ENCODE measurements around the gene TPCN2.

TPCN2 gene

GRCh38 chr11:69108030-69108429 lies 59.3 kb downstream of the TPCN2 start:
- no peak for DNase-seq

DNA sequence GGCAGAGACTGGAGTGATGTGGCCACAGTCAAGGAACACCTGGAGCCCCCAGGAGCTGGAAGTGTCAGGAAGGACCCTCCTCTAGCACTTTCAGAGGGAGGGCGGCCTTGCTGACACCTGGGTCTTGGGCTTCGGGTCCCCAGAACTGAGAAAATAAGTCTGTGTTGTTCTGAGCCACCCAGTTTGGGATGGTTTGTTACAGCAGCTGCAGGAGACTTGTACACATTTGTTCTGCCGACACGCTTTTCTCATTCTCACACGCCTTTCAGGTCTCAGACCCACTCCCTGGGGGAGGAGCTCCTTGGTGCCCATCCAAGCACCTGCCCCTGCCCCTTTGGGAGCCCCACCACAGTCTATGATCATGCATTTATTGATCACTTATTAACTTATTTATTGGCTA lies 59.8 kb downstream of the TPCN2 start:
- no peak for DNase-seq

GRCh38 chr11:69109101-69109500 lies 60.4 kb downstream of the TPCN2 start:
- no peak for DNase-seq

DNA sequence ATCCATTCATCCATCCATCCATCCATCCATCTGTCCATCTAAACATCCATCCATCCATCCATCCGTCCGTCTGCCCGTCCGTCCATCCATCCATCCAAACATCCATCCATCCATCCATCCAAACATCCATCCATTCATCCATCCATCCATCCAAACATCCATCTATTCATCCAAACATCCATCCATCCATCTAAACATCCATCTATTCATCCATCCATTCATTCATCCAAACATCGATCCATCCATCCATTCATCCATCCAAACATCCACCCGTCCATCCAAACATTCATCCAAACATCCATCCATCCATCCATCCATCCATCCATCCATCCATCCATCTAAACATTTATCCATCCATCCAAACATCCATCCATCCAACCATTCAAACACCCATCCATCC lies 61.7 kb downstream of the TPCN2 start:
- no peak for DNase-seq

GRCh38 chr11:69111624-69112542 lies 63.2 kb downstream of the TPCN2 start:
- peak in 2 of 56 donors; percentile 21 to 22 for DNase-seq

GRCh38 chr11:69113226-69113625 lies 64.5 kb downstream of the TPCN2 start:
- no peak for DNase-seq

DNA sequence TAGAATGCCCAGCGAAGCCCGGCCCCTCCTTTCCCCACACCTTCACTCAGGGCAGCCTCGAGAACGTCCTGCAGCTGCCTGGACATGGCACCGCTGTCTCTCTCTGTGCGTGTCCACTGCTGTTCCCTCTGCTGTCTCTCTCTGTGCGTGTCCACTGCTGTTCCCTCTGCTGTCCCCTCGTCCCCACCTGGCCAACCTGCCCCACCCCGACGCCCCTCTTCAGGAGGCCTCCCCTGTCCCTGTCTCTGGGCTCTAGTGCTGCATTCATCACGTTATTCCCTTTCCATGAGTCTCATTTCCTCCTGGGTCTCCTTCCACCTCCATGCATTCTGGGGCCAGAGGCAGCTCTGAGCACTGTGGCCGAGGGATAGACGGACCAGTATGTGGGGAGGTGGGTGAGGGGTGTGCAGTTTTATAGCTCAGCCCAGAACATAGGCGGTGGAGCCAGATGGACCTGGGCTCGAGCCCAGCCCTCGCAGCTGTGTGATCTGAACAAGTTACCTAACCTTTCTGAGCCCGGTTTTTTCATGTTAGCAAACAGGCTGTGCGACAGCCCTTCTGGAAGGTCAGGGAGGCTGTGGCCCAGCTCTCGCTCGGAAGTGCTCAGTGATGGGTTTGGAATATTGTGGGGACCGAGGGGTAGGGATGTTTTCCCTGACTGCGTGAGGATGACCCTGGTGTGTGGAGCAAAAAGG lies 65.1 kb downstream of the TPCN2 start:
- no peak for DNase-seq

DNA sequence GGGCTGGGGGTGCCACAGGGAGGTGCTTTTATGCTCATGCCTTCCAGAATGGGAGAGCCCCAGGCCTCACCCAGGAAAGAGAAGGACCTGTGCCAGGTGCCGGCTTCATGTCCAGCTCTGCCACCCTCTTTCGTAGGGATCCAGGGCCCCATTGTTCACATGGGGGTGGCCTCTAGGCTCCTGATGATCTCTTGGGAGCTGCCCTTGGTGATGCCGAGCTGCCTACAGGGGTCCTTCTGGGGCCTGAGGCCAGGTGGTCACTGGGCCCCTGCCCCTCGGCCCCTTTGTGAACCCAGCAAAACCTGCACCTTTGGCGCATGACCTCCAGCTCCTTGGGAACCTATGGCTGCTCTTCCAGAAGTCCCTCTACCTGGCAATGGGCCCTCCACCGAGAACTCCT lies 65.6 kb downstream of the TPCN2 start:
- DNase-seq, result no peak

DNA sequence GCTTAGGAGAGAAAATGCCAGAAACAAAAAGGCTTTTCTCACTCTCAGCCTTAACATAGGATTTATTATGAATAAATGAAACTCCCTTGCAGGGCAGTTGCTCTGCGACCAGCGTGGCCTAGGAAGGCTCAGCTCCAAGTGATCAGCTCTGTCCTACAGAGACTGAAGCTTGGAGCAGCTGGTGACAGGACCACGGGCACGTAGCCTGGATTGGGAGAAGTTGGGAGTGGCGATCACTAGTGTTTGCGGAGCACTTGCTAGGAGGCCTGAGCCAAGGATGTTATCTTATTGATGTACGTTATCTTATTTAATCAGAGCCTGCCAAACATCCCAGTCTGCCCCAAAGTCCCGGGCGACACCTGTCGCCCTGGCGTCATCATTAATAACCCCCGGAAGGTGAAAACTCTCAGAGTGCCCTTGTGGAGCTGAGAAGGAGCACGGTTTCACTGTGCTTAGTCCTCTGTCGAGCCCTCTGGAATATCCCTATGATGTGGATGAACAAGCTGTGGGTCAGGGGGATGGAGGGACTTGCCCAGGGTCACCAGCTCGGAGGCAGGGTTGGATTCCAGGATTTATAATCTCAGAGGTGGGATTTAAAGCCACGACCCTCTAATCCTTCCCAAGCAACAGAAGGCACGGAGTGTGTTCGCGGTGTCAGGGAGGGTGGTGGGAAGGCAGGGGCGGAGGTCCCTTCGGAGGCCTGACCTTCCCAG lies 66.2 kb downstream of the TPCN2 start:
- DNase-seq, result no peak

GRCh38 chr11:69115586-69116560 lies 67.1 kb downstream of the TPCN2 start:
- peak in 2 of 56 donors; percentile 27 to 31 for DNase-seq

DNA sequence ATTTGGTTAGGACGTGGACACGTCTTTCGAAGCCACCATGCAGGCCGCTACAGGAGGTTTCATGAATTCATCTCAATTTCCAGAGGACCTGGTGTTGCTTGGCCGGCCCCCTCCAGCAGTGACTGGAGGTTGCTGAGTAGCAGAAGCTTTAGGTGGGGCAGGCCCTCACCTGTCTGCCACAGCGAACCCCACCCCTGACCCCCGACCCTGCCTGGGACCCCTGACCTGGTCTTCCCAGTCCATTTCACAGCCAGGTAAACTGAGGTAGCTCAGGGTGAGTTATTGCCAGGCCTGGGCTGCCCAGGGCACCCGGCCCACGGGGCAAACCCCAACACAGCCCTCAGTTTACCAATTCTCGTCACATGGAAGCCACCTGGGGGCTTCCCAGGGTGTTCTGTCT lies 67.9 kb downstream of the TPCN2 start:
- DNase-seq, result no peak

DNA sequence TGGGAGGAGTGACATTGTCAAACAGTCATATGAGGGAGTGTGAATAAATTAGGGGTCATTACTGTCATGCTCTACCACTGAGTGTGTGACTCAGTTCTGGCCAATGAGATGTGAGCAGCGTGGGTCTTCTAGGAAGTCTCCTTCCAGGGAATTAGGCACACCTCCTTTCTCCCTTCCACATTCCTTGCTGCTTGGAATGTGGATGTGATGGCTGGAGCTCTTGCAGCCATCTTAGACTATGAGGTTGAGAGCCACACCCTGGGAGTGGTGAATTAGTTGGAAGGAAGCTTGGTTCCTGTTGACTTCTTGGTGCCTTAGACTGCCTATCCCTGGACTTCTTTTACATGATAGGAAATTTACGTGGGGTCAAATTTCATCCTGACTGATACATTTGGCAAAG lies 70.5 kb downstream of the TPCN2 start:
- DNase-seq, result no peak

DNA sequence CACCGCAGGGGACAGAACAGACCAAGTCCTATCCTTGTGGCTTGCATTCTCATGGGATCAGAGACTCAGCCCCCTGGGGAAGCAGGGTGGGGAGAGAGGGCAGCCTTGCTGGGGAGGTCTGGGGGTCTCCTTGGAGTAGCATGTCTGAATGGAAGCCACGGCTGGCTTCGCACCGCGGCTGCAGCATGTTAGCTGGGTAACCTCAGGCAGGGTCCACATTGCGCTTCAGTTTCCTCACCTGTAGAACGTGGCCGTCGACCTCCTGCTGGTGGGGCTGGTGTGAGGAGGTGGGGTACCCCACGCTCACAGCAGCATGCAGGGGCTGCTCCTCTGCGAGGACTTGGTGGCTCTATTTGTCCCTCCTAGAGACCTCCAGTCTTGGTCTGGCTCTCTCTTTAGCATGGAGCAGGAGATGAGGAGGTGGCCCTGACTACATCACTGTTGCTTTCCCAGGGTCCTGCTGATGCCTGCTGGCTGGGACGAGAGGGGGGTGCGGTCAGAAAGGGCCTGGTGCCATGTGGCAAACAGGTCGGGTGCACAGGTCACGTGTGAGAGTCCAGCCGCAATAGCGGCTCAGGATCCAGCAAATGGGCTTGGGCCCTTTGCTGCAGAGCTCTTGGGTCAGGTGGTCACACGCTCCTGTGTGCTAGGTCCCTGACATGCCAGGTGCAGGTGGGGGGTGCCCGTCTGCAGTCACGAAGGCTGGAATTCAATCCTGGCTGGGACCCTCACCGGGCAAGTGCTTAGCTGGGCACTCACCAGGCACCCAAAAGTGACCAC lies 71.6 kb downstream of the TPCN2 start:
- DNase-seq, result no peak

DNA sequence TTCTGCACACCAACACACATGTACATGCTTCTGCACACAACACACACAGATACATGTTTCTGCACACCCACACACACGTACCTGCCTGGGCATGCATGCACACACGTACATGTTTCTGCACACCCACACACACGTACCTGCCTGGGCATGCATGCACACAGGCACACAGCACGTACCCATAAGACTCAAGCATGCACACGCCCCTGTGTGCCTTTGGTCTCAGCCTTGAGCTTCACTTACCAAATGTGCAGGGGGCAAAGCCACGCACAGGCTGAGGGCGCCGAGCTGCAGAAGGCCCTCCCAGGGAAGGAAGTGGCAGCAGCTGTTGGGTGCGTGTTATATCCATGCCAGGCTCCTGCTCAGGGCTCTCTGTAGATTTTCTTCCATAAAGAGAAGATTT lies 72.3 kb downstream of the TPCN2 start:
- DNase-seq, result no peak

GRCh38 chr11:69121621-69122325 lies 73.0 kb downstream of the TPCN2 start:
- DNase-seq, result no peak

GRCh38 chr11:69122326-69122629 lies 73.5 kb downstream of the TPCN2 start:
- DNase-seq, result no peak

DNA sequence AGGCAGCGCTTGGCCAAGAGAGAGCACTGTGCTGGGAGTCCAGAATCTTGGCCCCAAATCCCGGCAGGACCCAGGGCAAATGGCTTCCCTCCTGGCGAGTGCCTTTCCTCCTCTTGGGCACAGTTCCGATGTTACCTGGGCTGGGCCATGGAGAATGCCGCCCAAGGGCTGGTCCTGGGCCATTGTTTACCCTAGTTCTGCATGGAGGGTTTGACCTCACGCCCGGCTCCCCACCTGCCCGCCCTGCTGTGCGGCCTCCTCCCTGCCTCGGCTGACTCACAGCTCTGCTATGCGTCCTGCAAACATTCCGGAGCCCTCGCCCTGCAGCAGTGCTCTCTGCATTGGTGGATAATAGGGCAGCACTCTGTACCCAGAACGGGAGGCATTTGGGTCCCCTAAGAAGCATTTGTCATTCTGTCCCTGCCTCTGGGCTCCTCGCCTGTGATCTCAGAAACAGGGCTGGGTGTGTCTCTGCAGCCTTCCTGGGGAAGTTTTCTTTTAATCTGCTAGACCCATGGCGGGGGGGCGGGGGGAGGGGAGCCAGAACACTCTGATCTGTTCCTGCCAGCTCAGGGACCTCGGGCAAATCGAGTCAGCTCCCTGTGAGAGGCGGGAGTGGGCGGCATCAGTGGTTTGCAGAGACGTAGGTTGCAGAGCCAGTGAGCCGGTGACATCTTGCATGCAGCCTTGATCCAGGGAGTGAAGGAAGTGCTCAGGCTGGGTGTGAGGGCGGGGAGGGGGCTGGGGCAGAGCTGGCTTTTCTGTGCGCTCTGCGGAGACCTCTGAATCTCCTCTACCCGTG lies 74.1 kb downstream of the TPCN2 start:
- DNase-seq, result peak in 37 of 56 donors; percentile 7 to 83 (median 47)

Data from nucleus accumbens (tissue), 56 donors.